Measurements from ENCODE around the gene GSDMA. TPM values are rescaled to one million over a fixed set of nuclear protein-coding genes. Genes with fewer than 3 reads are reported as not detected.
"Not testable (repeated sequence)": the region's sequence is repeated elsewhere in the genome, so short reads cannot be mapped to it uniquely, and the experiment has no call there.

Gene GSDMA
- total RNA-seq, 1 donor from 2014 or later: 0.23 TPM

DNA sequence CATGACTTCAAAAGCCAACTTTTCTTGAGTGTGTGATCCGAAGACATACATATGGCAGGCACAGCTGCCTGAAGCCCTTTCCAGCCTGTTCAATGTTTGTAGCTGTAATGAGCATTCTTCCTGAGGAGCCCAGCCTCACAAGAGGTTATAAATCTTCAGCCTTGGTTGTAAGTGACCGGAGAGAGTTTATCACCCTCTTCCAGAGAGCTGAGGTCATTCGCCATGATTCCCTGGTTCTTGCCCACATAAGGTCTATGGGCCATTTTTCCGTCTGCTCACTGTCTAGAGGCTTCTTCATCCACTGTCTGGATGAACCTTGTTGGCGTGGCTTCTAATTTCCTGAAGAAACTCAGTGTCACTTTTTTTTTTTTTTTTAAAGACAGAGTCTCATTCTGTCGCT lies 42.7 kb downstream of the GSDMA start:
- DNase-seq (ENCODE audit: low read depth): no peak
- TF ChIP-seq, protein P1, sequence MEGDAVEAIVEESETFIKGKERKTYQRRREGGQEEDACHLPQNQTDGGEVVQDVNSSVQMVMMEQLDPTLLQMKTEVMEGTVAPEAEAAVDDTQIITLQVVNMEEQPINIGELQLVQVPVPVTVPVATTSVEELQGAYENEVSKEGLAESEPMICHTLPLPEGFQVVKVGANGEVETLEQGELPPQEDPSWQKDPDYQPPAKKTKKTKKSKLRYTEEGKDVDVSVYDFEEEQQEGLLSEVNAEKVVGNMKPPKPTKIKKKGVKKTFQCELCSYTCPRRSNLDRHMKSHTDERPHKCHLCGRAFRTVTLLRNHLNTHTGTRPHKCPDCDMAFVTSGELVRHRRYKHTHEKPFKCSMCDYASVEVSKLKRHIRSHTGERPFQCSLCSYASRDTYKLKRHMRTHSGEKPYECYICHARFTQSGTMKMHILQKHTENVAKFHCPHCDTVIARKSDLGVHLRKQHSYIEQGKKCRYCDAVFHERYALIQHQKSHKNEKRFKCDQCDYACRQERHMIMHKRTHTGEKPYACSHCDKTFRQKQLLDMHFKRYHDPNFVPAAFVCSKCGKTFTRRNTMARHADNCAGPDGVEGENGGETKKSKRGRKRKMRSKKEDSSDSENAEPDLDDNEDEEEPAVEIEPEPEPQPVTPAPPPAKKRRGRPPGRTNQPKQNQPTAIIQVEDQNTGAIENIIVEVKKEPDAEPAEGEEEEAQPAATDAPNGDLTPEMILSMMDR (conservative IDR thresholded peaks at IDR 0.05; ENCODE audit: low read depth, low read length): no peak
- no peak overlapping the region for H3K4me3 ChIP-seq (ENCODE audit: low read depth, low read length)

DNA sequence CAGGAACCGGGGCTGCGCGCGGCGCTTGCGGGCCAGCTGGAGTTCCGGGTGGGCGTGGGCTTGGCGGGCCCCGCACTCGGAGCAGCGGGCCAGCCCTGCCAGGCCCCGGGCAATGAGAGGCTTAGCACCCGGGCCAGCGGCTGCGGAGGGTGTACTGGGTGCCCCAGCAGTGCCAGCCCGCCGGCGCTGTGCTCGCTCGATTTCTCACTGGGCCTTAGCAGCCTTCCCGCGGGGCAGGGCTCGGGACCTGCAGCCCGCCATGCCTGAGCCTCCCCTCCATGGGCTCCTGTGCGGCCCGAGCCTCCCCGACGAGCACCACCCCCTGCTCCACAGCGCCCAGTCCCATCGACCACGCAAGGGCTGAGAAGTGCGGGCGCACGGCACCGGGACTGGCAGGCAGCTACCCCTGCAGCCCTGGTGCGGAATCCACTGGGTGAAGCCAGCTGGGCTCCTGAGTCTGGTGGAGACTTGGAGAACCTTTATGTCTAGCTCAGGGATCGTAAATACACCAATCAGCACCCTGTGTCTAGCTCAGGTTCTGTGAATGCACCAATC lies 48.2 kb downstream of the GSDMA start:
- DNase-seq (ENCODE audit: low read depth): not testable (repeated sequence)

DNA sequence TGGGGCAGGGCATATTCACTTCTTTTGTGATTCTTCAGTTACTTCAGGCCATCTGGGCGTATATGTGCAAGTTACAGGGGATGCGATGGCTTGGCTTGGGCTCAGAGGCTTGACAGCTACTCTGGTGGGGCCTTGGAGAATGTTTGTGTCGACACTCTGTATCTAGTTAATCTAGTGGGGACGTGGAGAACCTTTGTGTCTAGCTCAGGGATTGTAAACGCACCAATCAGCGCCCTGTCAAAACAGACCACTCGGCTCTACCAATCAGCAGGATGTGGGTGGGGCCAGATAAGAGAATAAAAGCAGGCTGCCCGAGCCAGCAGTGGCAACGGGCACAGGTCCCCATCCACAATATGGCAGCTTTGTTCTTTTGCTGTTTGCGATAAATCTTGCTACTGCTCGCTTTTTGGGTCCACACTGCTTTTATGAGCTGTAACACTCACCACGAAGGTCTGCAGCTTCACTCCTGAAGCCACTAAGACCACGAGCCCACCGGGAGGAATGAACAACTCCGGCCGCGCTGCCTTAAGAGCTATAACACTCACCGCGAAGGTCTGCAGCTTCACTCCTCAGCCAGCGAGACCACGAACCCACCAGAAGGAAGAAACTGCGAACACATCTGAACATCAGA lies 49.3 kb downstream of the GSDMA start:
- H3K4me3 ChIP-seq (ENCODE audit: low read depth, low read length); DNase-seq (ENCODE audit: low read depth): not testable (repeated sequence)

More for the DNA sequence above, 48.2 kb downstream of the GSDMA start:
- H3K4me3 ChIP-seq (ENCODE audit: low read depth, low read length): not testable (repeated sequence)

- no peak for DNase-seq (ENCODE audit: low read depth)
- H3K4me3 ChIP-seq (ENCODE audit: low read depth, low read length): no peak overlapping the region
- TF ChIP-seq, protein P1 (conservative IDR thresholded peaks at IDR 0.05; ENCODE audit: low read depth, low read length): no peak
Measured at GRCh38 chr17:40014375-40014980, 51.7 kb downstream of the GSDMA start.

DNA sequence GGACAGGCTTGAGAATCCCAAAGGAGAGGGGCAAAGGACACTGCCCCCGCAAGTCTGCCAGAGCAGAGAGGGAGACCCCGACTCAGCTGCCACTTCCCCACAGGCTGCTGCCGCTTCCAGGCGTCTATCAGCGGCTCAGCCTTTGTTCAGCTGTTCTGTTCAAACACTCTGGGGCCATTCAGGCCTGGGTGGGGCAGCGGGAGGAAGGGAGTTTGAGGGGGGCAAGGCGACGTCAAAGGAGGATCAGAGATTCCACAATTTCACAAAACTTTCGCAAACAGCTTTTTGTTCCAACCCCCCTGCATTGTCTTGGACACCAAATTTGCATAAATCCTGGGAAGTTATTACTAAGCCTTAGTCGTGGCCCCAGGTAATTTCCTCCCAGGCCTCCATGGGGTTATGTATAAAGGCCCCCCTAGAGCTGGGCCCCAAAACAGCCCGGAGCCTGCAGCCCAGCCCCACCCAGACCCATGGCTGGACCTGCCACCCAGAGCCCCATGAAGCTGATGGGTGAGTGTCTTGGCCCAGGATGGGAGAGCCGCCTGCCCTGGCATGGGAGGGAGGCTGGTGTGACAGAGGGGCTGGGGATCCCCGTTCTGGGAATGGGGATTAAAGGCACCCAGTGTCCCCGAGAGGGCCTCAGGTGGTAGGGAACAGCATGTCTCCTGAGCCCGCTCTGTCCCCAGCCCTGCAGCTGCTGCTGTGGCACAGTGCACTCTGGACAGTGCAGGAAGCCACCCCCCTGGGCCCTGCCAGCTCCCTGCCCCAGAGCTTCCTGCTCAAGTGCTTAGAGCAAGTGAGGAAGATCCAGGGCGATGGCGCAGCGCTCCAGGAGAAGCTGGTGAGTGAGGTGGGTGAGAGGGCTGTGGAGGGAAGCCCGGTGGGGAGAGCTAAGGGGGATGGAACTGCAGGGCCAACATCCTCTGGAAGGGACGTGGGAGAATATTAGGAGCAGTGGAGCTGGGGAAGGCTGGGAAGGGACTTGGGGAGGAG lies 52.5 kb downstream of the GSDMA start, which contains the start of gene CSF3:
CSF3 (plus strand) TSS at position 436 of the 993 bp plus-strand sequence; CDS start at position 471, 35 bp downstream.
- no peak for DNase-seq (ENCODE audit: low read depth)
- H3K4me3 ChIP-seq (ENCODE audit: low read depth, low read length): no peak within 1 kb of the TSS
- TF ChIP-seq, protein P1 (conservative IDR thresholded peaks at IDR 0.05; ENCODE audit: low read depth, low read length): no peak

DNA sequence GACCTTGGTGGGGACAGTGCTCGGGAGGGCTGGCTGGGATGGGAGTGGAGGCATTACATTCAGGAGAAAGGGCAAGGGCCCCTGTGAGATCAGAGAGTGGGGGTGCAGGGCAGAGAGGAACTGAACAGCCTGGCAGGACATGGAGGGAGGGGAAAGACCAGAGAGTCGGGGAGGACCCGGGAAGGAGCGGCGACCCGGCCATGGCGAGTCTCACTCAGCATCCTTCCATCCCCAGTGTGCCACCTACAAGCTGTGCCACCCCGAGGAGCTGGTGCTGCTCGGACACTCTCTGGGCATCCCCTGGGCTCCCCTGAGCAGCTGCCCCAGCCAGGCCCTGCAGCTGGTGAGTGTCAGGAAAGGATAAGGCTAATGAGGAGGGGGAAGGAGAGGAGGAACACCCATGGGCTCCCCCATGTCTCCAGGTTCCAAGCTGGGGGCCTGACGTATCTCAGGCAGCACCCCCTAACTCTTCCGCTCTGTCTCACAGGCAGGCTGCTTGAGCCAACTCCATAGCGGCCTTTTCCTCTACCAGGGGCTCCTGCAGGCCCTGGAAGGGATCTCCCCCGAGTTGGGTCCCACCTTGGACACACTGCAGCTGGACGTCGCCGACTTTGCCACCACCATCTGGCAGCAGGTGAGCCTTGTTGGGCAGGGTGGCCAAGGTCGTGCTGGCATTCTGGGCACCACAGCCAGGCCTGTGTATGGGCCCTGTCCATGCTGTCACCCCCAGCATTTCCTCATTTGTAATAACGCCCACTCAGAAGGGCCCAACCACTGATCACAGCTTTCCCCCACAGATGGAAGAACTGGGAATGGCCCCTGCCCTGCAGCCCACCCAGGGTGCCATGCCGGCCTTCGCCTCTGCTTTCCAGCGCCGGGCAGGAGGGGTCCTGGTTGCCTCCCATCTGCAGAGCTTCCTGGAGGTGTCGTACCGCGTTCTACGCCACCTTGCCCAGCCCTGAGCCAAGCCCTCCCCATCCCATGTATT lies 53.5 kb downstream of the GSDMA start:
- no peak for DNase-seq (ENCODE audit: low read depth)

More for the DNA sequence above, 53.5 kb downstream of the GSDMA start:
- TF ChIP-seq, protein P1 (conservative IDR thresholded peaks at IDR 0.05; ENCODE audit: low read depth, low read length): no peak
- no peak overlapping the region for H3K4me3 ChIP-seq (ENCODE audit: low read depth, low read length)
